ENCODE measurements around the gene DAD1.
"Not testable (repeated sequence)": the region's sequence is repeated elsewhere in the genome, so short reads cannot be mapped to it uniquely, and the experiment has no call there.

Gene DAD1

DNA sequence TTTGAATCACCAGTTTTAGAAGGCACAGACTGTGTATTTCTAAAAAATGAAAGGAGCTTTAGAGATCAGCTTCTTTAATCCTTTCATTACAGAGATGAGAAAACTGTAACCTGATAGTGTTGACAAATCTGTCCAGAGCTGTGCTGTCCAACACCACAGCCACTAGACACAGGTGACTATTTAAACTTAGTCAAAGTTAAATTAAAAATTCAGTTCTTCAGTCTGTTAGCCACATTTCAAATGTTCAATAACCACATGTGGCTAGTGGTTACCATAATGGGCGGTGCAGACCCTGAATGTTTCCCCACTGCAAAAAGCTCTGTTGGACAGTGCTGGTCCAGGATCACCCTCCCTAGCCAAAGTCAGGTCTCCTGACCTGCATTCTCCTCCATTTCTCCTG is 21.6 kb downstream of the DAD1 start:
- DNase-seq (ENCODE audit: low read depth): no peak

DNA sequence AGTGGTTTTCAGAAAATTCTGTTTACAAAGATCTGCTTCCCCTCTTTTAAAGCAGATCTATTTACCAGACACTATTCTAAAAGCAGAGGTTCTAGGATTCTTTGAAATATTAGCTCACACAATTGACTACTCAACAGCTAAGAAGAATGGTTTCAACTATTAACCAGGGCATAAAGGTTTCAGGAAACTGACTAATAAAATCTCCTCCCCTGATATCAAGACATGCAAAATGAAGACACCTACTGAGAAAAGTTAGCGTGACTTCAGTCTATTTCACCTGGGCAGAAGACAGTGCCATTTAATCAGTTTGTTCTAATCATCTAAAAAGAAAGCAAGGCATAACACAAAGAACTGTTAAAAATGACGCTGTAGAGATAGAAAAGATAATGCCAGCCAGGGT is 22.2 kb downstream of the DAD1 start:
- no peak for DNase-seq (ENCODE audit: low read depth)

DNA sequence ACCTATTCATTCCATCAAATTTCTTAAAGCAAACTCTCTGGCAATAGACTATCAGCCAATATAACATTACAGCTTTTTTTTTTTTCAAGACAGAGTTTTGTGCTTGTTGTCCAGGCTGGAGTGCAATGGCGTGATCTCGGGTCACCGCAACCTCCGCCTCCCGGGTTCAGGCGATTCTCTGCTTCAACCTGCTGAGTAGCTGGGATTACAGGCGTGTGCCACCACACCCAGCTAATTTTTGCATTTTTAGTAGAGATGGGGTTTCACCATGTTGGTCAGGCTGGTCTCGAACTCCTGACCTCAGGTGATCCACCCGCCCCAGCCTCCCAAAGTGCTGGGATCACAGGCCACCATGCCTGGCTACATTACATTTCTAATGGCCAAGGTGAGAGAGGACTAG is 22.8 kb downstream of the DAD1 start:
- not testable (repeated sequence) for DNase-seq (ENCODE audit: low read depth)

DNA sequence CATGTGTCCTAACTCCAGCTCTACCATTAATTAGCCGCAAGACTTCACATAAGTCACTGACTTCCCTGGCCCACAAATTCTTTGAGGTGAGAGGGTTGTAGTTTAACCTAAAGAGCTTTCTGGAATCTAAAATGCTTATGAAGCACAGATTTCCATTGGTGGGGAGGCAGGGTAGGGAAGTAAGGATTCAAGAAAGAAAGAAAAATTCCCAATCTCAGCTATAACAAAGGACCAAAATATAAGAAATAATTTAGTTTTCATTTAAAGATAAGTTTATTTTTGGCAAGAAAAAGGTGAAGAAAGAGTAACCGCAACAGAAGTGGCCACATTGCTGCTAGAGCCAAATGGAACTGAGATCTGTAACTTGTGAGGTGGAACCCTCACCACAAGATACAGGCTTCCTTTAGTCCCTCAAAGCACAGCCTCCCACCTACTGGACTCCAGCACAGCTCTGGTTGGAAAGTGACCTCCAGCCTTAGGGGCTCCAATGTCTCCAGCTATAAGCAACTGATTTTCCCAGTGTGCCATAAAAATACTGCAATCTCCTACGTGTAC is 23.6 kb downstream of the DAD1 start:
- no peak for DNase-seq (ENCODE audit: low read depth)

DNA sequence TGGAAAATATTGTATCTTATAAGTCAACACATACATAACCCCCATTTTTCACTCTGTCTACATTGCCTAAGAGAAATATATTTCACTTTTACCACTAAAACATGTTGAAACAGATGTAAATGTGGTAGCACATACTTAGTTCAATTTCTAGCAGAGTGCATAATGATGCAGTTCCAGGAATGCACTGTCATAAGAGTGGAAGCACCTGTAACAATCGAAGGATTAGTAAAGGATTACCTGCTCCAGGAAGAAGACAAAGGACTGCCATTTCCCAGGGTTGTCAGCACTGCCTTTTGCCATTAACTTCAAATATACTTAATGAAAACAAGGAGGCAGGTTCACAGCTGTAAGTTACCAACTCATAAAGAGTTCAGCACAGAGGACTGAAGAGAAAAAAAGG is 24.6 kb downstream of the DAD1 start:
- DNase-seq (ENCODE audit: low read depth): no peak

DNA sequence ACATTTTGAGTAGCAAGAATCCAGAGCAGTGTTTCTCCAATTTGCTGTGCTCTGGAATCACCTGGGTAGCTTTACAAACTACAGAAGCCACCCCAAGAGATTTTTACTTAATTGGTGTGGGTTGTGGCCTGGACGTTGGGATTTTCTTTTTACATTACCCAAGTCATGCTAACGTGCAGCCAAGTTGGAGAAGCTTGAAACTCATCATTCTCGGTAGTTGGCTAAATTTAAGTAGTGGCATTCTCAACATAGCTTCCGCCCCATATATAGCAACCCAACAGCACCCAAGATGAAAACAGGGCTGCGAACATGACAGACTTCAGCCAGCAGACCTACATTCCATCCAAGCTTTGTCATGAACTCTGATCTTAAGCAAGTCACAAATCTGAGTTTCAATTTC is 25.0 kb downstream of the DAD1 start:
- no peak for DNase-seq (ENCODE audit: low read depth)

DNA sequence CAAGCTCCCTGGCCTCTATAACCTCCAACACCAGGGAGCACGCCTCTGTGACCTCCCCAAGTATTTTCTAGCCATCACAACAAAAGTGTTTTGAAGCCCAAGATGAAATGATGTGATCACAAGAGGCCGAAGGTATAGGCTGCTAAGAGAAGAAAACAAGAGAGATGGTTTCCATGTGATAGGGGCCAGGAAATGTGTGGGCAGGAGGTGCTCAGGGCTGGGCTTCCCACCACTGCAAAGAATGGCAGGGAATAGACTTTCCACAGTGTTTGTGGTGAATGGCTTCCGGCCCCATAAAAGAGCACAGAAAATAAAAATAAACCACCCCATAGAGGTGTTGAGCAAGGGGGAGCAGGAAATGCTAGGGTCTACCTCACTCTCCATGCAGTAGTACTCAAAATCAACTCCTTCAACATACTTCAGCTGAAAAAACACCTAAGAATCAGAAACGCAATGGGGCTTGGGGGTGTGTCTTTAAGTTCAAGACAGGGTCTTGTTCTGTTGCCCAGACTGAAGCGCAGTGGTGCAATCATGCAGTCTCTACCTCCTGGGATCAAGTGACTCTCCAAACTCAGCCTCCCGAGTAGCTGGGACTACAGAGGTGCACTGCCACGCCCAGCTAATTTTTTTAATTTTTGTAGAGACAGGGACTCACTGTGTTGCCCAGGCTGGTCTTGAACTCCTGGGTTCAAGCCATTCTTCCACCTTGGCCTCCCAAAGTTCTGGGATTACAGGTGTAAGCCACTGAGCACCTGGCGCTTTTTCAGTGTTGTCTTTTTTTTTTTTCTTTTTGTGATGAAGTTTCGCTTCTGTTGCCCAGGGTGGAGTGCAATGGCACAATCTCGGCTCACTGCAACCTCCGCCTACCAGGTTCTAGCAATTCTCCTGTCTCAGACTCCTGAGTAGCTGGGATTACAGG is 27.1 kb downstream of the DAD1 start:
- peak; percentile 82 for DNase-seq (ENCODE audit: low read depth)

DNA sequence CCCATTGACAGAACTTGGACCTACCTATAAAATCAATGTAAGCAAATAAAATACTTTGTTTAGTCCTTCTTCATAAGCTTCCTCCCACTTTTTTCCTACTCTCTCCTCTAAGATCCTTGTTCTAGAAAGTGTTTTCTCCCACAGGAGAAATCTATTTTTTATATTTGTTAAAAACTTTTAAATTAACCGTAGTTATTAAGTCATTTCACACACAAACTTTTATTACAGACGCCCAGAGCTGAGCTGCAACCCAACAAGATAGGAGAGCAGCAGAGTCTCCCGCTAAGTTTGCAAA is 27.7 kb downstream of the DAD1 start:
- DNase-seq (ENCODE audit: low read depth): no peak

DNA sequence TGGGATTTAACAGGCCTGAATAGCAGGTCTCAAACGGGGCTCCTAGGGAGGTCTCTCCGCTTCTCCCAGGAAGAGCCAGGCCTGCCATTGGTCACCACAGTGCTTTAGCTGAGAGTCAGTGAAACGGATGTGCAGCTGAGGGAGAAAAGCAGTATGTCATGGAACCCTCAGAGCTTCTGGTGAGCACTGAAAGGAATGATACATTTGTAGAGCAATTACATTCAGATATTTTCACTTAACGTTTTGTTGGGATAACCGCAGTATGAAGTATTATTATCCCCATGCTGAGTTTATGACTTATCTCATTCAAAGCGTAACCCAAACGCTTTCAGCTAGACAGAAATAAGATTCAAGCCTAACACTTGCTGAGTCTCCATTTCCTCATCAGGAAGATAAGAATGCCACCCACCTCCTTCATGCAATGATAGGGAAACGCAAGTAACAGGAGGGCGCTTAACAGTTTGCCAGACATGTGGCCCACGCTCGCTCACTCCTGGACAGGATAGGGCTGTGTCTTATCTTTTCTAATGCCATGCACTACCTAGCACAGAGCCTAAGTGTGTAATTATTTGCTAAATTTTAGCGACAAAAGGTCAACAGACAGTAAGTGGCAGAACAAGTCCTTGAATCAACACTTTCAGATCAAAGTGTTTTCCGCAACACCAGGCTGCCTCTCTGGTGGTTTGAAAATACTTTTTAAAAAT is 28.2 kb downstream of the DAD1 start:
- no peak for DNase-seq (ENCODE audit: low read depth)

DNA sequence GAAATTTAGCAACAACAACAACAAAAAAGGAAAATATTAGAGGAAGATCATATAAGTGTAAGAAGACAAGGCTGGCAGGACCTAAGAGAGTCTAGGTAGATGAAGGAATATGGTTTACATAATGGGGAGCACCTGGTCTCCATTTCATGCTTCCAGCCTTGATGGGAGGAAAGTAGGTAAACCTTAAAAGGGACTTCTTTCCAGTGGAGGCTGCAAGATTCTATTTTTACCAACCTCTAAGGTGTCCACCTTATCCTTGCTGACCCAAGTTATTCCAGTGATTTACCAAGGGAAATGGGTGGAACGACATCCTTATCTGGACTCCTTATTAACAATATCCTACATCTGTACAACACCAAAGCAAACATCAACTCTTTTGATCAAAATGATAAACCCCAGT is 30.0 kb downstream of the DAD1 start:
- DNase-seq (ENCODE audit: low read depth): no peak

DNA sequence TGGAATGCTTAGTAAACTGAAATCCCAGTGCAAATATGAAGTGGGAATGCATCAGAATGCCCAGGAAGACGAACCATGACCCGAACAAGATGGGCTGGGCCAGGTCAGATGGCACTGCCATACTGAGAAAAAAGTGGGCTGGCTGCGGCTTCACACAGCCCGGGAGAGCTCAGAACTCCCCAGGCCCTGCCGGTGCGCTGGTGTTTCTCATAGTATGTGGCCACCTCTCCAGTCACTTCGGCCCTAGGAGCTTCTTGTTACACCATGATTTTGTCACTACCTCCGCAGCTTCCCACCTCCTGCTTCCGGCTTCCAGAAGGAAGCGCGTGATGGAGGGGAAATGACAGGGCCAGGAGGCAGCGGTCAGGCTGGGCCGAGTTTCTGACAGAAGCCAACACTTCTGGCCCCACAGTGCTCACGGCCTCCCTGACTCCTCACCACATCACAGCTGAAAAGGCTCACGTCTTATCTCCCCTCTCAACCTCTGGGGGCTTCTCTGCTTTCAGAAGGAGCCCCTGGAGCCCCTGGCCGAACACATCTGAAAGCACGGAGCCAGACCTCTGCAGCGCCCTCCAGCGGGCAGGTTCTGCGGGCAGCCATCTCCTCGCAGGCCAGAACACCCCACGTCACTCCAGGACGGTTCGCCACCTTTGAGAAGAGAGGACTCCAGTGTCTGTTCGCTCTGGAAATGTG is 30.7 kb downstream of the DAD1 start:
- DNase-seq (ENCODE audit: low read depth): no peak

DNA sequence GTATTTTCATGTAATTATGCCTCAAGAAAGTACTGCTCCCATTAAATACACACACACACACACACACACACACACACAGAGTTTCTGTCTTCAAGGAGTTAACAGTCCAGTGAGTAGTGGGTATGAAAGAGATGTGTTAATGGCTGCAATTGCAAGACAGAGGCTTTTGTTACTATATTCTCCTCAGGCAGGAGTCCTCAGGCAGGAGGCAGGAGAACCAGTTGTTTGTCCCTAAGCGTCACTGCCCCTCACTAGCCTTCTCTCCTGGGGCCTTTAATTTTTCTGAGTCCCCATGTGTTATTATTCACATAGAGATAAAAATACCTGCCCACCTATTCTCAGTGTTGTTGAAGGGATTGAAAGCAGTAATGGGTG is 31.2 kb downstream of the DAD1 start:
- no peak for DNase-seq (ENCODE audit: low read depth)

DNA sequence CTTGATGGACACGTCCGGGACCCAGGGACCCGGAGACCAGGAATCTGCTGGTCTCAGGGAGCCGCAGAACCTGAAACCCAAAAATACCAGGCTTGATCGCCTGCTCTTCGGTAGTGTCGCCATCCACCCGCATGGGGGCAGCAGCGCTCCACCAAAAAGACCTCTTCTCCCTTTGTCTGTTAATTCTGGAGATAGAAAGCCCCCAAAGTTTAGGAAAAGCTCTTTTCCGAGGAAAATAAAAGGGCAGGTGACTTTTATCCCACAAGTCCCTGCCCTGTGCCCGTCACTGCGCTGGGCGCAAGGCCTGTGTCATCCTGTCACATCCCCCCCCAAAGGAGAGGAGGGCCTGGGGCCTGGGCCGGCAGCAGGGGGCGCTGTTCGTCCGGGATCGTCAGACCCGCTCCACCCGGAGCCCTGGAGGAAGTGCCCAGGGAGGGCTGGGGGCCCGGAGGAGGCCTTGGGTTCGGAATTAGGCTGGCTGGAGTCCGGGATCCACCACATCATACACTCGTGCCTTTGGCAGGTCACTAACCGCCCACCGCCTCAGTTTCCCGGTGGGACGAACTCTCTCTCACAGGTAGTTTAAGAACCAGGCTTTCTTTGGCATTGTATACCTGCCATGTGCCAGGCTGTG is 31.9 kb downstream of the DAD1 start:
- peak; percentile 69 for DNase-seq (ENCODE audit: low read depth)

DNA sequence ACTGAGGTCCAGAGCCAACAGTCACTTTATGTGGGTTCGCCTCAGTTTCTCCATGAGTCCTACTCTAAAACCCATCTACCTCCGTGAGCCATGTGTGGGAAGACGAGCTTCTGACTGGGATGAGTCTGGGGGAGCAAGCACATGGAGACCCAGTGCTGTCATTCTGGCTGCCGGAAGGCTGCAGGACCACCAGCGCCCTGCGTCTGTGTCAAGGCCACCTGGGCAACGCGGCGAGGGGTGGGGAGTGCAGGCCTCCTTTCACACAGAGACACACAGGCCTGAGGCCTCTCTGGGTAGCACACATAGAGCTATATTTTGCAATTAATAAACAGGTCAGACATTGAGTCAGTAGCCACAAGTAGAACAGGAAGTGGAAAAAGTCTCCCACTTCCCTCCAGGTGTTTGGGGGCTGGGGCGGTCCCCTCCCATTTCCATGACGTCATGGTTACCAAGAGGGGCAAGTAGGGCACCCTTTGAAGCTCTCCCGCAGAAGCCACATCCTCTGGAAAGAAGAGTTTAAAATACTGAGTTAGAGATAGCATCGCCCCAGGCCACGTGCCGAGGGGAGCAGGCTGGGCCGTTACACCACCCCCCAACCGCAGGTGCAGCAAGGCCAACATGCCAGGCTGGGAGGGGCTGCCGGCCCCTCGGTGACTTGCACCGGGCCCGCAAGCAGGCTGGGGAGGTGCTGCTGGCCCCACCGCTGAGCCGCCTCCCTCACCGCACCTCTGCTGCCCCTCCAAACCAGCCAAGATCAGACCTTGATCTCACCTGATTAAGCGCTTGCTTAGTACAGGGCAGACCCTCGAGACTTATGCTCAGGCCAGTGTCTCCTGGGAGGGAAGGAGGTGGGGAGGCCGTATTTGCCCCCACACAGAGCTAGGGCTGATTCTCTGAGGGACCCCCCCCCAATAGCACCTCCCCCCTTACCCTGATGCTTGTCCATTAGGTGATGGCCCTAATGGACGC is 32.7 kb downstream of the DAD1 start:
- peak; percentile 99 for DNase-seq (ENCODE audit: low read depth)

DNA sequence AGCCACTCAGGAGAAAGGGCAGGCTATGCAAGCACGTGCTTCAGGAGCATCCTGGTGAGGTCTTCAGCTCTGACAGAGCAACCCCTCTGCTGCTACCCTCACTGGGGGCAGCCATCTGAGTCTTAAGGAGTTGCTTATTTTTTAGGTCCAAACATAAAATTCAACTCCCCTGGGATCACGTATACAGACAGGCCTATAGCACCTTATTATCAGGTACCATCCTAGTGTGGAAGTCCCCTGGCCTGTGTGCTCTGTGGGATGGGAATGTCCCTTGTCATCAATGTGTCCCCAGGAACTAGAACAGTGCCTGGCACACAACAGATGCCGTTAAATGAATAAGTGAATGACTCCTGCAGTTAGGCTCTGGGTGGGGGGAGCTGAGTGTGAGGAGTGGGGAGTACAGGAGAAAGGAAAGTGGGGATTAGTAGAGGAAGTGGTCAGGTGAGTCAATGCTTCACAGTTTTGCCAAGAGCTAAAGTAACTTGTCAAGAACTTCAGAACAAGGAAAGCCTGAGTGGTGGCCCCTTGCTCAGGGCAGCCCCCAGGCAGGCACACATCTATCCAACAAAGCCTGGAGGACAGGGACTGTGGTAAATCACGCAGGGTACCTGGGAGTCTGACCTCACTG is 33.5 kb downstream of the DAD1 start:
- peak; percentile 79 for DNase-seq (ENCODE audit: low read depth)

DNA sequence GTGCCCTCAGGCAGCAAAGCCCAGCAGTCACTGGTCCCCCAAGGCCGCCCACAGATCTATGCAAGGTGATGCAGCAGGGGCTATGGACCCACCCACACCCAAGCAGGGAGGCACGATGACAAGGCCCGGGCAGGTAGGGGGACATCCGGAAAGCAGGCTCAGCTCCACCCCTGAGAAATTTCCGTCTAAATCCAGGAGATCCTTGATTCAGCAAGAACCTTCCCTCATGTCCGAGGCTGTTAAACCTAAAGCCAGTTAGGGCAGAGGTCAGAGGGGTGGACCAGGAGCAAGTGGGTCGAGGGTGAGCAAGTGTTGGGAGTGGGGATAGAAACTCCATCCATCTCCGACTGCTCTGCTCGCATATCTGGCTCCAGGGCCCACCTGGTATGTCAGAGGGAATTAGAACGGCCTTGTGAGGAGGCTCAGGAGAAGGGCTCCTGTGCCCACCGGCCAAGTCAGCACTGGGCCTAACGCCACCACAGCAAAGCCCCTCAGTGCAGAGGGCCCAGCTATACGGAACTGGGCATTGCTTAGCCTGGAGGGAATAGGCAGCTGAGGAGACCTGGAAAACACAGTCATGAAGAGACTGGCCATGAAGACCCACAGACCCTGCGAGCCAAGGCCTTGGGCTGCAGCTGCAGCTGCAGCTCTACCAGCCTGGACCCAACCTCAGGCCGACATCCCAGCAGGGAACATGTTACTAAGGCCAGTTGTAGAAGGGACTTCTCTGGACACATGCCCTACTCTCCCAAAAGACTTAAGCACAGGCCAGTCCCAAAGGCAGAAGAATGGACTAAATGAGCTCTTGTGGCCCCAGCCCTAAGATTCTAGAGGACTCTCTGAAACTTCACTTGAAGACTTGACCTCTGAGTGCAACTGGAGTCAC is 34.3 kb downstream of the DAD1 start:
- no peak for DNase-seq (ENCODE audit: low read depth)

DNA sequence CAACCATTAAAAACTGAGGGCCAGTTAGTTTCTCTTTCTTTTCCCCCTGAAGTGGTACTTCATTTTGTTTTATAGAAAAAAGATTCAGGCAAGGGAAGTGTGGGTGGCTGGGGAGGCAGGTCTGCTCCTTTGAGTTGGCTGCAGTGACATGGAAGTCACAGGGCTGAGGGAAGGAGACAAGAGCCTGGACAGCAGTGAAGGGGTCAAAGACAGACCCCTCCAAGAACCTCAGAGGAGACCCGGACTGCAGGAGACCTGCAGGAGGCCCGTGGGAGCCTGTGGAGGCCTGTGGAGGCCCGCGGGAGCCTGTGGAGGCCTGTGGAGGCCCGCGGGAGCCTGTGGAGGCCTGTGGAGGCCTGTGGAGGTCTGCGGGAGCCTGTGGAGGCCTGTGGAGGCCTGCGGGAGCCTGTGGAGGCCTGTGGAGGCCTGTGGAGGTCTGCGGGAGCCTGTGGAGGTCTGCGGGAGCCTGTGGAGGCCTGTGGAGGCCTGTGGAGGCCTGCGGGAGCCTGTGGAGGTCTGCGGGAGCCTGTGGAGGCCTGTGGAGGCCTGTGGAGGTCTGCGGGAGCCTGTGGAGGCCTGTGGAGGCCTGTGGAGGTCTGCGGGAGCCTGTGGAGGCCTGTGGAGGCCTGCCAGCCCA is 35.0 kb downstream of the DAD1 start:
- DNase-seq (ENCODE audit: low read depth): not testable (repeated sequence)

DNA sequence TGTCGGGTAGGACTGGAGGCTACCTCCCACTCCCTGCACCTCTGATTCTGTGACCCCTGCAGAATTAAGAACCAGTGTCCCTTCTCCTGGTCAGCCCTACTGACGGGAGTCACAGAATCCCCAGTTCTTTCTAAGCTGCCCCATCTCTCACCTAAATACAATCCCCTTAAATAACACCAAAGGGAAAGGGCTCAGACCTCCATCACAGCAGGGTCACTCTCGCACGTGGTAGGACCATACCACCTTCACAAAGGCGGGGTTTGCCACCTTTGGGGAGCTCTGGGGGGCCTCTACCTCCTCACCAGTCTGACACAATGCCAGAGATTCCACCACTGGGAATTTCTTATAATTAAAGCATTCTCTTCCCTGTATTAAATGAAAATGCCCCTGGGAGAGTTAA is 35.6 kb downstream of the DAD1 start:
- DNase-seq (ENCODE audit: low read depth): no peak

DNA sequence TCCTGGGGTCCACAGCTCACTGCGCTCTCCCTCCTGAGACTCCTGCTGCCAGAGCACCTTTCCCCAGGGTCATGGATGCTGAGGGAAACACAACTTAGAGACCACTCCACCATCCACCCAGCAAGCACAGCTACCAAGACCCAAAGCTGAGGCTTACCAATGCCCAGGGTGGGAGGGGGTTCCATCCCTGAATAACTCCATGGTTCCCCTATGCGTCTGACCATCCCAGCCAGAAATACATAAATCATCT is 36.3 kb downstream of the DAD1 start:
- no peak for DNase-seq (ENCODE audit: low read depth)

Measured in T-helper 22 cell (primary cell).